Measurements from ENCODE around the gene METTL6. TPM values are rescaled to one million over a fixed set of nuclear protein-coding genes. Genes with fewer than 3 reads are reported as not detected.

METTL6 gene
- total RNA-seq, 1 experiment from 2014 or later = 25.6 TPM

DNA sequence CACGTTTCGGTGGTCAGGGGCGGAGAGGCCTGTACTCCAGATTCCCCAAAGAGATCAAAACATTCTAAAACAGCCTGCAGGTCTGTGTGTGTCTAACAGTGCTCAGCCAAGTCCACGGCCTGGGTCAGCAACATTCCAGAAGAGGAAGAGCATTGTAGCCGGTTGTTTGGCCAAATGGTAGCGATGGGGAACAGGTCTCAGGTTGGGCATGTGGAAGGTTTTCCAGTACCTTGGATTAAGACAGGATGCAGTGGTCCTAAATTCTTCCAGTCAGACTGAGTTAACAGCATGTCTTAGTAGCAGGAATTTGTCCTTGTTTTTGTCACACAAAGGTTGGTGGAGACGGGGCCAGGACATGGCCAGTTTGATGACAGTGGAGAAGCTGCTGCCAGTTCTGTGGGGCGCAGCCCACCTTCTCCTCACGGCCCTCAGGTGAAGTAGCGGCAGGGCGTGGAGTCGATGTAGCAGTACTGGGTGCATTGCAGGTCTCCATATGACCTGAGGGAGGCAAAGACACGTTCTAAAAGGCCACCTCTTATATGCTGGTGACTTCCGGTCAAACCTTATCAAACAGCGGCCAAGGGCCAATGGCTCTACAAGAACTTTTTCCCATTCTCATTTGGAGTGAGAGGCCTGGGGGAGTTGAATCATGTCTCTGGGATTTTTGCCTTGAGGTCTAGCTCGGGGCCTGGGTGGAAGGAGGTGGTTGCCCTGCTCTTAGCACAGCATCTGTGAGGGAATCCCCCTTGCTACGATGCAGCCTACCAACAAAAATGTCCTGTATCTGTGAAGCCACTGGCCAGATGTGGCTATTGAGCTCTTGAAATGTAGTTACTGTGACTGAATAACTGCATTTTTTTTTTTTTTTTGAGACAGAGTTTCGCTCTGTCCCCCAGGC lies 24.1 kb upstream of the METTL6 start:
- Histone ChIP-seq H3K4me1 (ENCODE audit: insufficient read depth, low read length) (no peaks in the 10 kb centered on the region), H3K79me2 (ENCODE audit: insufficient read depth, low read length) (no peaks in the 10 kb centered on the region), H3T11ph (ENCODE audit: low read length) (no peak overlapping the region), H2AK5ac (ENCODE audit: insufficient read length, low read length) (no peak overlapping the region), H3K23ac (ENCODE audit: insufficient read length, low read depth, low read length) (no peak overlapping the region), H3K4me2 (ENCODE audit: insufficient read depth, insufficient read length, low read length) (no peak overlapping the region), H3K79me1 (ENCODE audit: insufficient read depth, low read depth, low read length, poor library complexity, severe bottlenecking) (no peaks in the 10 kb centered on the region), H4K91ac (ENCODE audit: insufficient read length, low read depth, low read length) (no peak overlapping the region), H2BK12ac (ENCODE audit: insufficient read length, low read depth, low read length) (no peak overlapping the region), H2BK5ac (ENCODE audit: insufficient read length, low read length) (no peak overlapping the region), H3K18ac (ENCODE audit: insufficient read length, low read depth, low read length) (no peak overlapping the region), H4K5ac (ENCODE audit: insufficient read length, low read depth, low read length) (no peak overlapping the region), H3K56ac (ENCODE audit: insufficient read length, low read depth, low read length) (no peak overlapping the region), H3K9me3 (ENCODE audit: control insufficient read depth, low read depth, low read length) (no peaks in the 10 kb centered on the region), H3K23me2 (ENCODE audit: insufficient read length, low read depth, low read length, poor library complexity, severe bottlenecking) (no peaks in the 10 kb centered on the region), H3K27ac (ENCODE audit: insufficient read length, low read depth, low read length) (no peak overlapping the region), H2BK120ac (ENCODE audit: low read depth, low read length, poor library complexity, severe bottlenecking) (no peak overlapping the region), H3K9ac (ENCODE audit: extremely low read depth, insufficient read length, low read length) (no peak overlapping the region), H2BK20ac (ENCODE audit: low read depth, low read length, poor library complexity, severe bottlenecking) (no peak overlapping the region), H3K14ac (ENCODE audit: insufficient read depth, low read length) (no peak overlapping the region), H3K4ac (ENCODE audit: low read depth, low read length) (no peak overlapping the region), H4K20me1 (ENCODE audit: control insufficient read depth, insufficient read depth, insufficient read length) (no peaks in the 10 kb centered on the region), H3K27me3 (ENCODE audit: insufficient read depth, low read length) (no peaks in the 10 kb centered on the region), H2BK15ac (ENCODE audit: low read depth, low read length) (no peak overlapping the region), H2AFZ (ENCODE audit: low read length) (no peak overlapping the region), H4K8ac (replicated peaks; ENCODE audit: insufficient read length, low read depth, low read length) (no peak overlapping the region)
- WGBS (ENCODE audit: extremely low coverage, insufficient read length, low lambda C conversion rate) = no CpG with 5 or more reads among the region's 18 CpGs
- Mint-ChIP-seq H3K4me3 (no peak overlapping the region), H3K4me1 (peaks cover 3% of the 10 kb centered on the region in 2 experiments; a peak in 1 of 4 replicates), H3K27me3 (ENCODE audit: low read depth) (no peaks in the 10 kb centered on the region; the same call in 1 of the 2 replicates), H3K36me3 (ENCODE audit: insufficient read depth in 1 of 3, low read depth in 3 of 3) (no peaks in the 10 kb centered on the region), H3K9me3 (no peaks in the 10 kb centered on the region), H3K27ac (peak overlapping the region in 1 of 3 experiments; percentile 14; a peak in 1 of 7 replicates)
- DNase-seq = no peak
- no peak for TF ChIP-seq CTCF (conservative IDR thresholded peaks at IDR 0.05)
